Gastroesophageal sphincter (tissue), 4 donors: ENCODE data around the gene GRID1. TPM values are rescaled to one million over a fixed set of nuclear protein-coding genes. Genes with fewer than 3 reads are reported as not detected.

Source experiments
- ATAC-seq: fragments of 150-250 bp; one replicate; pipeline ENCODE4 v1.9.1; 2016; ENCODE audit warnings: mild to moderate bottlenecking, moderate library complexity
- H3K27ac ChIP-seq, 4 donors: fragments of 200-600 bp; sonication (generic) in 3 of 4; 1 replicate in 3 of 4; 2 replicates in 1 of 4; pipeline ENCODE4 v1.5.1; 2016 to 2019
- H3K27me3 ChIP-seq: fragments of 200-600 bp; sonication (generic); one replicate; pipeline ENCODE4 v1.5.1; 2019
- H3K36me3 ChIP-seq, 2 donors: fragments of 200-600 bp; sonication (generic); one replicate each; pipeline ENCODE4 v1.5.1; 2019; ENCODE audit warnings: control low read depth in 1 of 2
- H3K4me1 ChIP-seq, 3 donors: fragments of 200-600 bp; sonication (generic); 1 replicate in 2 of 3; 2 replicates in 1 of 3; pipeline ENCODE4 v1.5.1; 2016 to 2019; ENCODE audit warnings: control low read depth in 2 of 3
- H3K4me3 ChIP-seq, 2 donors: fragments of 200-600 bp; sonication (generic); one replicate each; pipeline ENCODE4 v1.5.1; 2019; ENCODE audit warnings: mild to moderate bottlenecking in 1 of 2, moderate library complexity in 1 of 2
- H3K9me3 ChIP-seq, 3 donors: fragments of 200-600 bp; sonication (generic); one replicate each; pipeline ENCODE4 v1.5.1; 2017 to 2019; ENCODE audit warnings: control low read depth in 2 of 3
- EP300 ChIP-seq: sonication (generic); formaldehyde crosslinking; IDR thresholded peaks from one replicate; pipeline ENCODE4 v1.6.1; 2017; ENCODE audit warnings: antibody characterized with exemption, mild to moderate bottlenecking
- POLR2A ChIP-seq, 2 donors: fragments of 450-650 bp; IDR thresholded peaks; one replicate each; pipeline ENCODE4 v1.6.1; 2017; ENCODE audit warnings: antibody characterized with exemption in 2 of 2, mild to moderate bottlenecking in 2 of 2, moderate library complexity in 1 of 2
- POLR2AphosphoS5 ChIP-seq: sonication (generic); formaldehyde crosslinking; IDR thresholded peaks from one replicate; pipeline ENCODE4 v1.6.1; 2017; ENCODE audit warnings: antibody characterized with exemption
- WGBS, 2 donors: methylation state at CpG; one replicate each; pipeline ENCODE4 v1.1.5; 2018; ENCODE audit warnings: low coverage in 1 of 2; 5-methylcytosine and 5-hydroxymethylcytosine counted together
- total RNA-seq, 4 donors: library from RNA; depleted of rRNA; stranded (reverse); fragments of >200 nt; gene quantifications; one replicate each; pipeline ENCODE4 v1.1.0, GENCODE V29; 2016
- TF ChIP-seq, protein P1 (sequence below), 4 experiments: fragments of 200-600 bp in 2 of 4; fragments of 450-650 bp in 2 of 4; sonication (generic) in 1 of 4; IDR thresholded peaks; one replicate each; pipeline ENCODE4 v1.5.1; 2017 to 2019; ENCODE audit warnings: antibody characterized with exemption in 4 of 4, mild to moderate bottlenecking in 2 of 4, moderate library complexity in 2 of 4

Gene GRID1
- total RNA-seq, 4 donors from 2014 or later, result 1.2 to 2.7 (median 1.7) TPM

DNA sequence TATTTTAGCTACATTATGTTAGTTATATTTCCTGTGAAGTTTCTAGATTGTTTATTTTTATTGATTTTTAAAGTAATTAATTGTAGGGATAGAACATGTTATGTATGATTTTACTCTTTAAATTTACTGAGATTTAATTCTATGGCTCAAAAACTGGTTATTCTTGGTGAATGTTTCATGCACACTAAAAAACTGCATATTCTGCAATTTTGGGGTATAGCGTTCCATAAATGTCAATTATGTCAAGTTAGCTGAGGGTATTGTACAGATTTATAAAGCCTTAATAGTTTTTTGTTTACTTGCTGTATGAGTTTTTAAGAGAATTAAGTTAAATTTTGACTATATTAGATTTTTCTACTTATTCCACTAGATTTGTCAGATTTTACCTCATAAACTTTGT is 669.7 kb downstream of the GRID1 start:
- no peaks in the 10 kb centered on the region for H3K36me3 ChIP-seq
- no peak for ATAC-seq
- no peaks in the 10 kb centered on the region for H3K4me1 ChIP-seq
- H3K4me3 ChIP-seq, result no peak overlapping the region
- no peaks in the 10 kb centered on the region for H3K27me3 ChIP-seq
- 70 to 78% methylated on average over 1 of the region's 1 CpG for WGBS, 2 donors
- H3K9me3 ChIP-seq, result no peaks in the 10 kb centered on the region
- H3K27ac ChIP-seq, result no peak overlapping the region
- TF ChIP-seq POLR2AphosphoS5 (no peak), POLR2A (IDR thresholded peaks at IDR 0.05) (no peak), EP300 (no peak)
- TF ChIP-seq, protein P1, sequence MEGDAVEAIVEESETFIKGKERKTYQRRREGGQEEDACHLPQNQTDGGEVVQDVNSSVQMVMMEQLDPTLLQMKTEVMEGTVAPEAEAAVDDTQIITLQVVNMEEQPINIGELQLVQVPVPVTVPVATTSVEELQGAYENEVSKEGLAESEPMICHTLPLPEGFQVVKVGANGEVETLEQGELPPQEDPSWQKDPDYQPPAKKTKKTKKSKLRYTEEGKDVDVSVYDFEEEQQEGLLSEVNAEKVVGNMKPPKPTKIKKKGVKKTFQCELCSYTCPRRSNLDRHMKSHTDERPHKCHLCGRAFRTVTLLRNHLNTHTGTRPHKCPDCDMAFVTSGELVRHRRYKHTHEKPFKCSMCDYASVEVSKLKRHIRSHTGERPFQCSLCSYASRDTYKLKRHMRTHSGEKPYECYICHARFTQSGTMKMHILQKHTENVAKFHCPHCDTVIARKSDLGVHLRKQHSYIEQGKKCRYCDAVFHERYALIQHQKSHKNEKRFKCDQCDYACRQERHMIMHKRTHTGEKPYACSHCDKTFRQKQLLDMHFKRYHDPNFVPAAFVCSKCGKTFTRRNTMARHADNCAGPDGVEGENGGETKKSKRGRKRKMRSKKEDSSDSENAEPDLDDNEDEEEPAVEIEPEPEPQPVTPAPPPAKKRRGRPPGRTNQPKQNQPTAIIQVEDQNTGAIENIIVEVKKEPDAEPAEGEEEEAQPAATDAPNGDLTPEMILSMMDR (IDR thresholded peaks at IDR 0.05), result no peak

DNA sequence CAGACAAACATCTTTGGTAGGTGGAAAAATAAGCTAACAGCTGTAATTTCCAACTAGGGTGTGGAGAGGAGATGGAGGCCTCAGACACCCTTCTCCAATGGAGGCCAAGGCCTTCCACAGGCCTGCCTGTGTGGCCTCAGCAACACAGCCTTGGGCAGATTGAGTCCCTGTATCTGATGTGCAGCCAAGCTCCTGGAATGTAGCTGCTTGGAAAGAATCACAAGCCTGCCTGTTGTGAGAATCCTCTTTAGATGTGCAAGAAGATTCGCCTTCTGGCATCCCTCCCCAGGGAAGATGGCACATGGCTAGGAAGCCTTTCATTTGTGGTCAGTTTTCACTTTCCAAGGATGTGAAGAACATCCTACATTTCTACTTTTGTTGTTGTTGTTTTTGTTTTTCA is 684.0 kb downstream of the GRID1 start:
- ATAC-seq, result no peak
- no peaks in the 10 kb centered on the region for H3K4me1 ChIP-seq
- WGBS, 2 donors, result 92% methylated on average over 1 of the region's 1 CpG; no CpG with 5 or more reads in 1 of the 2 donors
- no peak overlapping the region for H3K4me3 ChIP-seq
- TF ChIP-seq, protein P1 (IDR thresholded peaks at IDR 0.05), result no peak
- no peak for TF ChIP-seq EP300
- TF ChIP-seq POLR2A (IDR thresholded peaks at IDR 0.05), result no peak
- TF ChIP-seq POLR2AphosphoS5, result no peak
- H3K27ac ChIP-seq, result no peak overlapping the region
- no peaks in the 10 kb centered on the region for H3K36me3 ChIP-seq
- no peaks in the 10 kb centered on the region for H3K9me3 ChIP-seq
- H3K27me3 ChIP-seq, result no peaks in the 10 kb centered on the region

DNA sequence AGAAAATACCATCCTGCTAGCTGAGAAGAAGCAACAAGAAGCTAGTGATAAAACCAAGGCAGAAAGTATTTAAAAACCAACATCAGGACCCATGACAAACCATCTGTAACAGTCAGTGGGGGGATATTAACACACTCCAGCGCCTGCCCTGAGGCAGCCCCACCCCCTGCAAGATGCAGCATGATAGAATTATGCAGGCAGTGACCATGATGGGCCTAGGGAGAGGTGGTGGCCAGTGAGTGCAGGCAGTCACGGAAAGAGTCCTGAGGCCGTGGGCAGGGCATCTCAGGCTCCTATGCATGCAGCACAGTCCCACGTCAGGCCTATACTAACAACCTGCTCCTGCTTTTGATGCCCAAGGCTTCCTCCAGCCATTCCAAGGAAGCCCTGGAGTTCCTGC is 686.9 kb downstream of the GRID1 start:
- H3K27ac ChIP-seq, result no peak overlapping the region
- WGBS, 2 donors, result 80% methylated on average over 4 of the region's 4 CpGs; no CpG with 5 or more reads in 1 of the 2 donors
- no peaks in the 10 kb centered on the region for H3K9me3 ChIP-seq
- no peaks in the 10 kb centered on the region for H3K27me3 ChIP-seq
- TF ChIP-seq, protein P1 (IDR thresholded peaks at IDR 0.05), result no peak
- TF ChIP-seq POLR2A (IDR thresholded peaks at IDR 0.05) (no peak), POLR2AphosphoS5 (no peak), EP300 (no peak)
- H3K4me3 ChIP-seq, result no peak overlapping the region
- ATAC-seq, result no peak
- H3K4me1 ChIP-seq, result no peaks in the 10 kb centered on the region
- H3K36me3 ChIP-seq, result no peaks in the 10 kb centered on the region

DNA sequence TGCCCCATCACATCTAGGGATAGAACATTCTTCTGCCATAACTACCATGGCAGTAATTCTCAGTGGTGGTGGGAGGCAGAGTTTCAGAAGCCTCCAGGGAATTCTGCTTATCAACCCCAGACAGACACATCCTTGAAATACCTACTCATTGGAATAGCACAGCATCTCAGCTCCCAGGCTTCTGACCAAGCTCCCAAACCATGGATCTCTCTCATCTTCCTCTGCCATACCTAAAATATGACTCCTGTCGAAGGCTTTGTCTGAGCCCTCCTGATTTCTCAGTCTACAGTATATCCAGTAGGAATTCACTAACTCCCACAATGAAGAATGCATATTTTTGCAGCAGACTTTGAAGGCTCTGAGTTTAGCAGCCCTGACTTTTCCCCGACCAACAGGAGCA is 687.5 kb downstream of the GRID1 start:
- no peak overlapping the region for H3K4me3 ChIP-seq
- no peaks in the 10 kb centered on the region for H3K27me3 ChIP-seq
- H3K36me3 ChIP-seq, result no peaks in the 10 kb centered on the region
- H3K4me1 ChIP-seq, result no peaks in the 10 kb centered on the region
- WGBS, 2 donors, result 52 to 75% methylated on average over 2 of the region's 2 CpGs
- no peaks in the 10 kb centered on the region for H3K9me3 ChIP-seq
- H3K27ac ChIP-seq, result no peak overlapping the region
- TF ChIP-seq POLR2AphosphoS5, result no peak
- no peak for TF ChIP-seq EP300
- TF ChIP-seq, protein P1 (IDR thresholded peaks at IDR 0.05), result no peak
- no peak for TF ChIP-seq POLR2A (IDR thresholded peaks at IDR 0.05)
- ATAC-seq, result no peak

DNA sequence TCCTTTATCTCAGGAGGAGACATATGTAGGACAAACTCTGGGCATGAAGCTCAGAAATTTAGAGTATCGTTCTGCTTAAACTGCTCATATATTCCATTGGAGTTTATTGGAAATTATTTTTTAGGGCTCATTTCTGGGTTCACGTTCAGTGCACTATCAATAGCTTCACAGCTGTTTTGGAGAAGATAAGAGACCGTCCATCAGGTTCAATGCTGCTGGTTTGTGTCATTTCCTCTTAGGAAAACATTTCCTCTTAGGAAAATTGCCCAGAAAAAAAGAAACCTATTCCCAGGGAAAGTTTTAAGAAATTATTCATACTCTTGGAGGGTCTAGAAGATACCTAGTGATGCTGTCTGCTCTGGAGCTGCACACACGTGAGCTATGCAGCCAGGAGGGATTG is 691.7 kb downstream of the GRID1 start:
- no peak overlapping the region for H3K4me3 ChIP-seq
- WGBS, 2 donors, result 37 to 70% methylated on average over 3 to 4 of the region's 4 CpGs
- H3K27me3 ChIP-seq, result no peaks in the 10 kb centered on the region
- ATAC-seq, result no peak
- TF ChIP-seq EP300 (no peak), POLR2A (IDR thresholded peaks at IDR 0.05) (no peak), POLR2AphosphoS5 (no peak)
- TF ChIP-seq, protein P1 (IDR thresholded peaks at IDR 0.05), result no peak
- H3K4me1 ChIP-seq, result no peaks in the 10 kb centered on the region
- H3K27ac ChIP-seq, result no peak overlapping the region
- no peaks in the 10 kb centered on the region for H3K36me3 ChIP-seq
- peaks cover 0 to 12% (median 0%) of the 10 kb centered on the region in 3 donors for H3K9me3 ChIP-seq
